Measurements from ENCODE around the gene ZNF555. TPM values are rescaled to one million over a fixed set of nuclear protein-coding genes. Genes with fewer than 3 reads are reported as not detected.

ZNF555 gene
- total RNA-seq, 1 donor from 2014 or later: 15.7 TPM

GRCh38 chr19:2798733-2799132 is 42.5 kb upstream of the ZNF555 start:
- H3K9ac ChIP-seq (ENCODE audit: low read depth in 1 of 3, low read length in 3 of 3): no peak overlapping the region
- peaks cover 0 to 5% (median 0%) of the 10 kb centered on the region in 3 donors for H3K4me1 ChIP-seq (ENCODE audit: control insufficient read depth in 3 of 3, insufficient read depth in 3 of 3, low read length in 3 of 3)
- H3K36me3 ChIP-seq (ENCODE audit: control insufficient read depth in 3 of 3, insufficient read depth in 3 of 3, low read length in 3 of 3): peaks cover 25 to 35% (median 33%) of the 10 kb centered on the region in 3 donors
- H3K27ac ChIP-seq (ENCODE audit: low read depth, low read length): no peak overlapping the region
- no peaks in the 10 kb centered on the region for H3K9me3 ChIP-seq (ENCODE audit: control insufficient read depth in 3 of 3, low read length in 3 of 3)
- H3K4me3 ChIP-seq (ENCODE audit: low read length in 3 of 3): no peak overlapping the region
- no peaks in the 10 kb centered on the region for H3K27me3 ChIP-seq (ENCODE audit: control insufficient read depth in 3 of 3, insufficient read depth in 3 of 3, low read length in 3 of 3)

- H3K4me1 ChIP-seq (ENCODE audit: control insufficient read depth in 3 of 3, insufficient read depth in 3 of 3, low read length in 3 of 3): peaks cover 0 to 5% (median 0%) of the 10 kb centered on the region in 3 donors
- no peaks in the 10 kb centered on the region for H3K9me3 ChIP-seq (ENCODE audit: control insufficient read depth in 3 of 3, low read length in 3 of 3)
- no peak overlapping the region for H3K27ac ChIP-seq (ENCODE audit: low read depth, low read length)
- H3K36me3 ChIP-seq (ENCODE audit: control insufficient read depth in 3 of 3, insufficient read depth in 3 of 3, low read length in 3 of 3): peaks cover 21 to 36% (median 32%) of the 10 kb centered on the region in 3 donors
- no peak overlapping the region for H3K9ac ChIP-seq (ENCODE audit: low read depth in 1 of 3, low read length in 3 of 3)
- no peak overlapping the region for H3K4me3 ChIP-seq (ENCODE audit: low read length in 3 of 3)
- no peaks in the 10 kb centered on the region for H3K27me3 ChIP-seq (ENCODE audit: control insufficient read depth in 3 of 3, insufficient read depth in 3 of 3, low read length in 3 of 3)
Measured at GRCh38 chr19:2799273-2800020, 41.8 kb upstream of the ZNF555 start.

DNA sequence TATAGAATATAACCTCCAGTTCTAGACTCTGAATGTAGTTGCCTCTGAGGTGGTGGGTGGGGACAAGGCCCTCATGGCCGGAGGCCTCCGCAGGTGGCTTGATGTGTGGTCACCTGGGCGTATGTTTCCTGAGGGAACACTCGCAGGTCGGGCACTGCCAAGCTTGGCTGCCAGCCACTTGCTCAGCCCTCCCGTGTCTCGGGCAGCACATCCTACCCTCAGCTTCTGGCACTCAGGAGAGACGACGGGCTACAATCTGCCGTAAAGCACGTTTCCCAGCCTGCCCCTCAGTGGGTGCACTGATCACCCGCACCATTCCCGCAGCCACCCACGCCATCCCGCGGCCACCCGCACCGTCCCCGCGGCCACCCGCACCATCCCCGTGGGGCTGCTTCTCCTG is 40.8 kb upstream of the ZNF555 start:
- Histone ChIP-seq H3K36me3 (ENCODE audit: control insufficient read depth in 3 of 3, insufficient read depth in 3 of 3, low read length in 3 of 3) (peaks cover 20 to 34% (median 25%) of the 10 kb centered on the region in 3 donors), H3K27ac (ENCODE audit: low read depth, low read length) (no peak overlapping the region), H3K4me1 (ENCODE audit: control insufficient read depth in 3 of 3, insufficient read depth in 3 of 3, low read length in 3 of 3) (peaks cover 0 to 5% (median 0%) of the 10 kb centered on the region in 3 donors), H3K27me3 (ENCODE audit: control insufficient read depth in 3 of 3, insufficient read depth in 3 of 3, low read length in 3 of 3) (no peaks in the 10 kb centered on the region), H3K4me3 (ENCODE audit: low read length in 3 of 3) (no peak overlapping the region), H3K9ac (ENCODE audit: low read depth in 1 of 3, low read length in 3 of 3) (no peak overlapping the region), H3K9me3 (ENCODE audit: control insufficient read depth in 3 of 3, low read length in 3 of 3) (no peaks in the 10 kb centered on the region)

DNA sequence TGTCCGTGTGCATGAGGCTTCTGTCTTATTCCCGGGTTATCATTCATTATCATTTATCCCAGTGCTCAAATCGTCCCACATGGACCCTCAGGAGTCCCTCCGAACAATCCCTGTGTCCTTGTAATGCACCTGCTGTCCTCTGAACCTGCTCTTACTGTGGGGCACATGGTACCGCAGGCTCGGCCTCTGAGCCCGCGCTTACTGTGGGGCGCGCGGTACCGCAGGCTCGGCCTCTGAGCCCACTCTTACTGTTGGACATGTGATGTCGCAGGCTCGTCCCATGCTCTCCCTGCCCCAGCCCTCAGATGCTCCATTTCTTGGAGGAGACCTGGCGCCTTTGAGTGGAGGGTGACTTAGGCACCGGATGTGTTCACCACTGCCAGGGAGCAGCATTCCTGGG is 38.4 kb upstream of the ZNF555 start:
- peaks cover 0 to 5% (median 0%) of the 10 kb centered on the region in 3 donors for H3K4me1 ChIP-seq (ENCODE audit: control insufficient read depth in 3 of 3, insufficient read depth in 3 of 3, low read length in 3 of 3)
- H3K36me3 ChIP-seq (ENCODE audit: control insufficient read depth in 3 of 3, insufficient read depth in 3 of 3, low read length in 3 of 3): peaks cover 21 to 34% (median 27%) of the 10 kb centered on the region in 3 donors
- no peaks in the 10 kb centered on the region for H3K9me3 ChIP-seq (ENCODE audit: control insufficient read depth in 3 of 3, low read length in 3 of 3)
- no peak overlapping the region for H3K27ac ChIP-seq (ENCODE audit: low read depth, low read length)
- no peaks in the 10 kb centered on the region for H3K27me3 ChIP-seq (ENCODE audit: control insufficient read depth in 3 of 3, insufficient read depth in 3 of 3, low read length in 3 of 3)
- H3K4me3 ChIP-seq (ENCODE audit: low read length in 3 of 3): no peak overlapping the region
- H3K9ac ChIP-seq (ENCODE audit: low read depth in 1 of 3, low read length in 3 of 3): no peak overlapping the region

GRCh38 chr19:2803486-2804155 is 37.7 kb upstream of the ZNF555 start:
- Histone ChIP-seq H3K27me3 (ENCODE audit: control insufficient read depth in 3 of 3, insufficient read depth in 3 of 3, low read length in 3 of 3) (no peaks in the 10 kb centered on the region), H3K4me3 (ENCODE audit: low read length in 3 of 3) (no peak overlapping the region), H3K4me1 (ENCODE audit: control insufficient read depth in 3 of 3, insufficient read depth in 3 of 3, low read length in 3 of 3) (no peaks in the 10 kb centered on the region), H3K9me3 (ENCODE audit: control insufficient read depth in 3 of 3, low read length in 3 of 3) (no peaks in the 10 kb centered on the region), H3K27ac (ENCODE audit: low read depth, low read length) (no peak overlapping the region), H3K9ac (ENCODE audit: low read depth in 1 of 3, low read length in 3 of 3) (no peak overlapping the region), H3K36me3 (ENCODE audit: control insufficient read depth in 3 of 3, insufficient read depth in 3 of 3, low read length in 3 of 3) (peaks cover 24 to 40% (median 30%) of the 10 kb centered on the region in 3 donors)

- peaks cover 32 to 45% (median 37%) of the 10 kb centered on the region in 3 donors for H3K36me3 ChIP-seq (ENCODE audit: control insufficient read depth in 3 of 3, insufficient read depth in 3 of 3, low read length in 3 of 3)
- H3K9me3 ChIP-seq (ENCODE audit: control insufficient read depth in 3 of 3, low read length in 3 of 3): no peaks in the 10 kb centered on the region
- no peak overlapping the region for H3K9ac ChIP-seq (ENCODE audit: low read depth in 1 of 3, low read length in 3 of 3)
- H3K27me3 ChIP-seq (ENCODE audit: control insufficient read depth in 3 of 3, insufficient read depth in 3 of 3, low read length in 3 of 3): no peaks in the 10 kb centered on the region
- no peak overlapping the region for H3K4me3 ChIP-seq (ENCODE audit: low read length in 3 of 3)
- no peaks in the 10 kb centered on the region for H3K4me1 ChIP-seq (ENCODE audit: control insufficient read depth in 3 of 3, insufficient read depth in 3 of 3, low read length in 3 of 3)
- no peak overlapping the region for H3K27ac ChIP-seq (ENCODE audit: low read depth, low read length)
Measured at GRCh38 chr19:2804156-2805004, 36.9 kb upstream of the ZNF555 start.

DNA sequence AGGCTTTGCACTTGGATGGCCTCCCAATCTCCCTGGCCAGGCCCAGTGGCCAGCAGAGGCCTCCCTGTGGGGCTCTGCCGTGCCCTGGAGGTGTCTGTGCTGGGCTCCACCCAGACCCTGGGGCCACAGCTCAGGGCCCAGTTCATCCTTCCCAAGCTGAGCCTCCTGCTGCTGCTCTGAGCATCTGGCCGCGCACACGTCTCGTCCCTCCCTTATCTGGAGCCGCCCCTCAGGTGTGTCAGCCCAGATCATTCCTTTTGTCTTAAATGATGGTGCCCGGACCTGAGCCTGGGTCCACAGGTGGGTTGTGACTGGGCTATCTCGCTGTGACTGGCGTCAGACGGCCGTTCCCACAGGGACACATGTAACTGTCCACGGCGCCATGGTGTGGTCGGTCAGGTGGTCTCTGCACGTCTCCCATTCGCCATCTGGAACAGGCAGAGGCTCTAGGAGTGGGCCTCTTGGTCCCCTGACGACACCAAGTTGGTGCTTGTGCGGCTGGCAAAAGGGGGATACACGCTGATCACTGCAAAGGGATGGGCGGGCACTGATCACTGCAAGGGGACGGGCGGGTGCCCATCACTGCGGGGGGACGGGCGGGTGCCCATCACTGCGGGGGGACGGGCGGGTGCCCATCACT is 35.9 kb upstream of the ZNF555 start:
- Histone ChIP-seq H3K4me1 (ENCODE audit: control insufficient read depth in 3 of 3, insufficient read depth in 3 of 3, low read length in 3 of 3) (no peaks in the 10 kb centered on the region), H3K27me3 (ENCODE audit: control insufficient read depth in 3 of 3, insufficient read depth in 3 of 3, low read length in 3 of 3) (no peaks in the 10 kb centered on the region), H3K9ac (ENCODE audit: low read depth in 1 of 3, low read length in 3 of 3) (no peak overlapping the region), H3K27ac (ENCODE audit: low read depth, low read length) (no peak overlapping the region), H3K36me3 (ENCODE audit: control insufficient read depth in 3 of 3, insufficient read depth in 3 of 3, low read length in 3 of 3) (peaks cover 30 to 50% (median 40%) of the 10 kb centered on the region in 3 donors), H3K9me3 (ENCODE audit: control insufficient read depth in 3 of 3, low read length in 3 of 3) (no peaks in the 10 kb centered on the region), H3K4me3 (ENCODE audit: low read length in 3 of 3) (no peak overlapping the region)

DNA sequence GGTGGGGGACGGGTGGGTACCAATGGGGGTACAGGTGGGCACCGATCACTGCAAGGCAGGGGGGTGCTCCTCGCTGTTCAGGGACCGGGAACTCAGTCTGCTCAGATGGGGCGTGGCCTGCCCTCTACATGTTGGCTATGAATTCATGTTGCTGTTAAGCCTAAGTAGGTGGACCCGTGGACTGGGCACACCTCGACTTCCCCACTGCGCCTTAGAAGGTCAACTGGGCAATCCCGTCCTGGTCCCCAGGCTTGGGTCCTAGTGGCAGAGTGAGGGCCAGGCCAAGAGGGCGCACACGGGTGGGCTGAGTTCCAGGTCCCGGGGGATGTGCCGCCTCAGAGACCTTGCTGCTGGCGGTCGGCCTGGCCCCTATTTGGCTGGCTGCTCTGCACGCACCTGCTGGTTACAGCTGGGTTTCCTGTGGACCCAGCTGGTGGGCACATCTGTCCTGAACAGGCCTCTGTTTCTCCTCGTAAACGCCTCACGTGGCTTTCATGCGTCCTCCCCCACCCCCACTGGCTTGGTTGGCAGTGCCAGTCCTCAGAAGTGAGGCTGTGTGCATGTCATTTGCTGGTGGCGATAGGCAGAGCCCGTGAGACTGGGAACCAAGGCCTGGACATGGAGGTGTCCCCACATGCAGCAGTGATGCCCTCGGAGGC is 35.2 kb upstream of the ZNF555 start:
- H3K9ac ChIP-seq (ENCODE audit: low read depth in 1 of 3, low read length in 3 of 3): no peak overlapping the region
- H3K4me3 ChIP-seq (ENCODE audit: low read length in 3 of 3): no peak overlapping the region
- no peak overlapping the region for H3K27ac ChIP-seq (ENCODE audit: low read depth, low read length)
- no peaks in the 10 kb centered on the region for H3K9me3 ChIP-seq (ENCODE audit: control insufficient read depth in 3 of 3, low read length in 3 of 3)
- H3K27me3 ChIP-seq (ENCODE audit: control insufficient read depth in 3 of 3, insufficient read depth in 3 of 3, low read length in 3 of 3): no peaks in the 10 kb centered on the region
- no peaks in the 10 kb centered on the region for H3K4me1 ChIP-seq (ENCODE audit: control insufficient read depth in 3 of 3, insufficient read depth in 3 of 3, low read length in 3 of 3)
- H3K36me3 ChIP-seq (ENCODE audit: control insufficient read depth in 3 of 3, insufficient read depth in 3 of 3, low read length in 3 of 3): peaks cover 24 to 47% (median 37%) of the 10 kb centered on the region in 3 donors

- Histone ChIP-seq H3K36me3 (ENCODE audit: control insufficient read depth in 3 of 3, insufficient read depth in 3 of 3, low read length in 3 of 3) (peaks cover 24 to 46% (median 37%) of the 10 kb centered on the region in 3 donors), H3K27me3 (ENCODE audit: control insufficient read depth in 3 of 3, insufficient read depth in 3 of 3, low read length in 3 of 3) (no peaks in the 10 kb centered on the region), H3K9me3 (ENCODE audit: control insufficient read depth in 3 of 3, low read length in 3 of 3) (no peaks in the 10 kb centered on the region), H3K4me3 (ENCODE audit: low read length in 3 of 3) (no peak overlapping the region), H3K4me1 (ENCODE audit: control insufficient read depth in 3 of 3, insufficient read depth in 3 of 3, low read length in 3 of 3) (peaks cover 0 to 2% (median 1%) of the 10 kb centered on the region in 3 donors), H3K9ac (ENCODE audit: low read depth in 1 of 3, low read length in 3 of 3) (no peak overlapping the region), H3K27ac (ENCODE audit: low read depth, low read length) (no peak overlapping the region)
Measured at GRCh38 chr19:2806736-2807378, 34.4 kb upstream of the ZNF555 start.
